ENCODE measurements around the gene FKBP6. TPM values are rescaled to one million over a fixed set of nuclear protein-coding genes. Genes with fewer than 3 reads are reported as not detected.

Gene FKBP6
- total and polyA plus RNA-seq, 2 of the 13 experiments (the other 11 are each of a cell fraction or from before 2014, with no cell fraction given), result 0.07 to 0.20 TPM

DNA sequence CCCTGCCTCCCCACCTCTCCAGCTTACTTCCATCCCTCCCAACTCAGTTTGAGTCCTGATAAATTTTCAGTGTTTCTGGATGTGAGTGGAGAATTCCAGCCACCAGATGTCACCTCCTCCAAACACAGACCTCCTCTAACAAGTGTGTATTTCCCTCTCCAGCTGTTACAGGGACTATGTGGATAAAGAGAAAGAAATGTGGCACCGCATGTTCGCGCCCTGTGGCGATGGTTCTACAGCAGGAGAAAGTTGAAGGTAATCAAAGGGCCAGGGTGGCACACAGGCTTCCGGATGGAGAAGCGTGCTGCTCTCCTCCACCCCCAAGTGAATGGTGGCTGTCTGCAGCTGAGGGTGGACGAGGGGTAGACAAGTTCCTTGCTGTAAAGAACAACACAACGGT, 14.7 kb downstream of the FKBP6 start:
- Histone ChIP-seq H3K9ac (ENCODE audit: insufficient read depth, low read depth, low read length) (peak overlapping the region; percentile 26; the same call in 1 of the 2 replicates), H3K79me2 (ENCODE audit: insufficient read depth, low read length) (no peaks in the 10 kb centered on the region), H4K20me1 (ENCODE audit: insufficient read depth, low read length) (no peaks in the 10 kb centered on the region), H3K36me3 (replicated peaks in 1 of 2; ENCODE audit: control insufficient read depth in 1 of 2, insufficient read depth in 2 of 2, low read length in 2 of 2) (no peaks in the 10 kb centered on the region), H3K9me3 (ENCODE audit: low read length) (no peaks in the 10 kb centered on the region), H3K27me3 (ENCODE audit: control insufficient read depth in 1 of 2, insufficient read depth in 2 of 2, low read length in 2 of 2) (peaks cover 0 to 5% of the 10 kb centered on the region in 2 experiments; a peak in 1 of 5 replicates), H3K4me2 (ENCODE audit: low read depth, low read length) (peak overlapping the region; percentile 87), H3K27ac (ENCODE audit: extremely low read length, insufficient read depth, low read length) (no peak overlapping the region), H3K4me1 (ENCODE audit: insufficient read depth, low read length) (peaks cover 62% of the 10 kb centered on the region), H3K4me3 (replicated peaks in 1 of 3; ENCODE audit: insufficient read depth in 1 of 3, low read depth in 2 of 3, low read length in 3 of 3) (peak overlapping the region; percentile 11 to 67 (median 43); a peak in 4 of 6 replicates), H2AFZ (ENCODE audit: low read length) (peak overlapping the region; percentile 83)
- peak; percentile 79 for ATAC-seq
- FAIRE-seq, result peak; percentile 82
- WGBS (ENCODE audit: low lambda C conversion rate), result 20% methylated on average over 8 of the region's 8 CpGs
- CTCF ChIA-PET (ENCODE audit: low intra/inter-chr PET ratio, low total read pairs), result interaction anchor here (1.1 to 1.4 kb wide), 2 partner anchors 18 to 109 kb away, joined by 3 to 8 read pairs; no protein-coding TSS in a partner anchor
- DNase-seq (ENCODE audit: low spot score), result peak; percentile 73
- BruUV-seq (replicated peaks), result no TSS peak
- POLR2A ChIA-PET, result interaction anchor here (0.8 to 2.2 kb wide), 7 partner anchors 11 to 94 kb away, joined by 3 to 12 read pairs (median 3); no protein-coding TSS in a partner anchor
- intact Hi-C loops (cut with micrococcal nuclease; ENCODE audit: unreplicated experiment) (loop anchor here (1.0 to 2.0 kb wide), 4 partner anchors 16 to 109 kb away; no protein-coding TSS in a partner anchor), in situ Hi-C loops (cut with HindIII; ENCODE audit: extremely low pct_ligation_motif_present, low pct_unique_long_range_greater_than_20kb) (loop anchor here (5.0 kb wide), 1 partner anchor 95 kb away; no protein-coding TSS in a partner anchor)
- TF ChIP-seq ISX (CRISPR knock-in tag; conservative IDR thresholded peaks at IDR 0.05) (no peak), ERF (CRISPR knock-in tag; IDR thresholded peaks at IDR 0.05) (0 out of 2 replicates have a peak, but pooled peaks have one; percentile 30), HDAC1 (CRISPR knock-in tag; IDR thresholded peaks at IDR 0.05) (peak; percentile 39; the same call in 1 of the 2 replicates), SALL2 (CRISPR knock-in tag; IDR thresholded peaks at IDR 0.05) (peak; percentile 28; the same call in 1 of the 2 replicates), TGIF2 (CRISPR knock-in tag; IDR thresholded peaks at IDR 0.05) (peak; percentile 49; the same call in 1 of the 2 replicates), ZNF331 (CRISPR knock-in tag; IDR thresholded peaks at IDR 0.05) (0 out of 2 replicates have a peak, but pooled peaks have one; percentile 32), POLR2AphosphoS5 (IDR thresholded peaks at IDR 0.05; ENCODE audit: low read depth, low read length) (no peak), RAD21 (CRISPR knock-in tag; IDR thresholded peaks at IDR 0.05) (peak; percentile 69), SAP130 (CRISPR knock-in tag; IDR thresholded peaks at IDR 0.05; ENCODE audit: low read depth) (peak; percentile 45; the same call in 1 of the 2 replicates), ZFP90 (CRISPR knock-in tag; IDR thresholded peaks at IDR 0.05; ENCODE audit: borderline replicate concordance) (0 out of 2 replicates have a peak, but pooled peaks have one; percentile 48), PHF8 (CRISPR knock-in tag; IDR thresholded peaks at IDR 0.05) (peak; percentile 43; the same call in 1 of the 2 replicates), ZFP41 (CRISPR knock-in tag; IDR thresholded peaks at IDR 0.05; ENCODE audit: borderline replicate concordance) (0 out of 2 replicates have a peak, but pooled peaks have one; percentile 47), ZNF770 (CRISPR knock-in tag; IDR thresholded peaks at IDR 0.05) (peak; percentile 35; the same call in 1 of the 2 replicates), ZNF781 (CRISPR knock-in tag; IDR thresholded peaks at IDR 0.05; ENCODE audit: borderline replicate concordance, not compliant biosample characterization) (peak; percentile 40), TEAD2 (CRISPR knock-in tag; IDR thresholded peaks at IDR 0.05) (peak; percentile 79; the same call in 1 of the 2 replicates), KLF16 (CRISPR knock-in tag; IDR thresholded peaks at IDR 0.05) (peak in 1 of 2 experiments; percentile 43; a peak in 1 of 4 replicates), IRF2 (CRISPR knock-in tag; IDR thresholded peaks at IDR 0.05) (peak; percentile 66; the same call in 1 of the 2 replicates), THAP11 (CRISPR knock-in tag; IDR thresholded peaks at IDR 0.05) (peak; percentile 22; the same call in 1 of the 2 replicates), ZNF160 (CRISPR knock-in tag; IDR thresholded peaks at IDR 0.05) (no peak)
- TF ChIP-seq, protein P1, sequence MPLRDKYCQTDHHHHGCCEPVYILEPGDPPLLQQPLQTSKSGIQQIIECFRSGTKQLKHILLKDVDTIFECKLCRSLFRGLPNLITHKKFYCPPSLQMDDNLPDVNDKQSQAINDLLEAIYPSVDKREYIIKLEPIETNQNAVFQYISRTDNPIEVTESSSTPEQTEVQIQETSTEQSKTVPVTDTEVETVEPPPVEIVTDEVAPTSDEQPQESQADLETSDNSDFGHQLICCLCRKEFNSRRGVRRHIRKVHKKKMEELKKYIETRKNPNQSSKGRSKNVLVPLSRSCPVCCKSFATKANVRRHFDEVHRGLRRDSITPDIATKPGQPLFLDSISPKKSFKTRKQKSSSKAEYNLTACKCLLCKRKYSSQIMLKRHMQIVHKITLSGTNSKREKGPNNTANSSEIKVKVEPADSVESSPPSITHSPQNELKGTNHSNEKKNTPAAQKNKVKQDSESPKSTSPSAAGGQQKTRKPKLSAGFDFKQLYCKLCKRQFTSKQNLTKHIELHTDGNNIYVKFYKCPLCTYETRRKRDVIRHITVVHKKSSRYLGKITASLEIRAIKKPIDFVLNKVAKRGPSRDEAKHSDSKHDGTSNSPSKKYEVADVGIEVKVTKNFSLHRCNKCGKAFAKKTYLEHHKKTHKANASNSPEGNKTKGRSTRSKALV (CRISPR knock-in tag; IDR thresholded peaks at IDR 0.05), result no peak
- TF ChIP-seq, protein P2, sequence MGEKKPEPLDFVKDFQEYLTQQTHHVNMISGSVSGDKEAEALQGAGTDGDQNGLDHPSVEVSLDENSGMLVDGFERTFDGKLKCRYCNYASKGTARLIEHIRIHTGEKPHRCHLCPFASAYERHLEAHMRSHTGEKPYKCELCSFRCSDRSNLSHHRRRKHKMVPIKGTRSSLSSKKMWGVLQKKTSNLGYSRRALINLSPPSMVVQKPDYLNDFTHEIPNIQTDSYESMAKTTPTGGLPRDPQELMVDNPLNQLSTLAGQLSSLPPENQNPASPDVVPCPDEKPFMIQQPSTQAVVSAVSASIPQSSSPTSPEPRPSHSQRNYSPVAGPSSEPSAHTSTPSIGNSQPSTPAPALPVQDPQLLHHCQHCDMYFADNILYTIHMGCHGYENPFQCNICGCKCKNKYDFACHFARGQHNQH (CRISPR knock-in tag; IDR thresholded peaks at IDR 0.05), result peak; percentile 55; the same call in 1 of the 2 replicates

Data from HepG2 (cell line).